ENCODE data around the gene ING2.

The ING2 gene

DNA sequence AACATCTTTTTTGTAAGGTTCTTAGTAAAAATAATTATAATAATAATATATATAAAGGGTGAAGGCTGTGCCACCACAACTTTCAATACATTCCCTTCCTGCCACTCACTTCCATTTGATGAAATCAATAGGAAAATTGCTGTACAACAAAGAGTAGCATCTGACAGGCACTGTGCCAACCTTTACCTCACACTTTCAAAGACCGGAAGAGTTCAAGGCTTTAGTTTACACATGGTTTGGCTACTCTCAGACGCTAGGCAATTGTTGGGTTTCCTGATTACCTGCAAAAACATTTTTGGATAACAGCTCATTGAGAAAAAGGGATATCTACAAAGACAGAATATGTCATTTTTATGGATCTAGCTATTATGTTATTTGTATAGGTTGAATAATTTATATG, 5.5 kb upstream of the ING2 start:
- DNase-seq (ENCODE audit: low spot score): no peak

DNA sequence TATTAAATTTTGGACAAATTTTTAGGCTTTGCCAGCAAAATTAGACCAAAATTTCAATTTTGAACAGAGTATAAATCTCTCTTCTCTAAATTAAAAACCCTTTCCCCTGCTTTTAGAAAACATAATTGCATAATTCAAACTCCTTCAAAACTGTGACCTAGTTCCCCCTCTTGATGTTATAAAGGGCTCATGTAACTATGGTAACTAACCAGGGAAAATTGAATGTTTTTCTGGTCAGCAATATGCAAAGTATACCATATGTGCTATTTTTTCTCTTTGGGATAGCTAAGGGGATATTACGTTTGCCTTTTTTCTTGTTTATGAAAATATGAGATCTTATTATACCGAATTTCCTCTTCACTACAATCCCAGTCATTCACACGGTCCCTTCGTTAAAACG, 5.1 kb upstream of the ING2 start:
- no peak for DNase-seq (ENCODE audit: low spot score)

DNA sequence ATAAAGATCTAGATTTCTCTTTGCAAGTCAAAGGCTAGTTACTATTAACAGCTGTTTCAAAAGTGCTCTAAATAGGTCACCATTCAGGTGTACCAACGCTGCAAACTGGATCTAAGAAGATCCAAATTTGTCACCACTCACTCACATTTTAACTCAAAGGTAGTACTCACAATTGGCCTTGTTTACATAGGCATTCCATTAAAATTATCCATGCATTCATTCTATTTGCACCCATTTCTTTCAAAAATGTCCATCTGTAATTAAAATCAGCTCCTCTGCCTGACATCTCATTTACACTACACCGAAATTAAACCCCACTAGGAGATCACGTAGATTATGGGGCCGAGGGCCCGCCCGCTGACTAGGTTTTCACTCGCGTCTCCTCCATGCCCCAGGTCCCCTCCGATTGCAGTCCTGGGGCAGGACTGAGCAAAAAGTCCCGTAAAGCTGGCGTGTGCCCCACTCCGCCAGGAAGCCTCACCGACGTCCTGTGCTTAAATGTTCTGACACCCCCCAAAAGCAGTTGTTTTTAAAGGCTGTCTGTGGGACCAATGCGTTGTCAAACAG, 1.3 kb upstream of the ING2 start:
- peak; percentile 8 for DNase-seq (ENCODE audit: low spot score)

DNA sequence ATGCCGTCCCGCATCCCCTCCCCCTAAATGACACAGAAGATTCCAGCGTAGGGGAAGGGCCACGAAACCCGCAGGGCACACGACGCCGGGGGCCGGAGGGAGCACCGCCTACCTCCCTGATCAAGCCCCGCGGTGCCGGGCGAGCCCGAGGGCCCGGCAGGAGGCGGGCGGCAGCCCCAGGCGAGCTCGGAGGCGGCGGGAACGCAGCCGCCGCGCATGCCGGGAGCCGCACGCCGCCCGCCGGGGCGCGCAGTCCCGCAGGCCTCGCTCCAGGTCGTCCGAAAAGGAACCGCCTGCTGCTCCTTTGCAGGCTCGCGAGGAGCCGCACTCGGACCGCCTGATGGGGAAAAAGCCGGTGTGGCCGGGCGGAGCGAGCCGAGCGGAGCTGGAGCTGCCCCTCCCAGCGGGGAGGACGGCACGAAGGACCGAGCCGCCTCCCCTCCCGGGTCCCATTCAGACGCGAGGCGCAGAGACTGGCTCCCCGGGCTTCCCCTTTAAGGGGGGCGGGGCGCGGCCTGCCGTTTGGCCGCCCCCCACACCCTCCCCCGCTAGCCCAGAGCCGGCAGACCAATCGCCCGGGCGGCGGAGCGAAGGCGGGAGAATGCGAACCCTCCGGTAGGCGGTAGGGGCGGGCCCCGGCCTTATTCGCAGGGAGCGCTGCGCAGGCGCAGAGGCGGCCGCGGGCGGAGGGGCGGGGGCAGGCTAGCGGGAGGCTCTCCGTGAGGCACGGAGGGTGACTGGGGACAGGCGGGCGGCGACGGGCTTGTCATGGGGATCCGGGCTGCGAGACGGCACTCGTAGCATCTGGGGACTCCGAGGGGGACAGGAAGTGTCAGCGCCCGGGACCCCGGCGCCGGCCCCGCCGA, 561 bp upstream of the ING2 start:
- DNase-seq (ENCODE audit: low spot score): peak; percentile 99

DNA sequence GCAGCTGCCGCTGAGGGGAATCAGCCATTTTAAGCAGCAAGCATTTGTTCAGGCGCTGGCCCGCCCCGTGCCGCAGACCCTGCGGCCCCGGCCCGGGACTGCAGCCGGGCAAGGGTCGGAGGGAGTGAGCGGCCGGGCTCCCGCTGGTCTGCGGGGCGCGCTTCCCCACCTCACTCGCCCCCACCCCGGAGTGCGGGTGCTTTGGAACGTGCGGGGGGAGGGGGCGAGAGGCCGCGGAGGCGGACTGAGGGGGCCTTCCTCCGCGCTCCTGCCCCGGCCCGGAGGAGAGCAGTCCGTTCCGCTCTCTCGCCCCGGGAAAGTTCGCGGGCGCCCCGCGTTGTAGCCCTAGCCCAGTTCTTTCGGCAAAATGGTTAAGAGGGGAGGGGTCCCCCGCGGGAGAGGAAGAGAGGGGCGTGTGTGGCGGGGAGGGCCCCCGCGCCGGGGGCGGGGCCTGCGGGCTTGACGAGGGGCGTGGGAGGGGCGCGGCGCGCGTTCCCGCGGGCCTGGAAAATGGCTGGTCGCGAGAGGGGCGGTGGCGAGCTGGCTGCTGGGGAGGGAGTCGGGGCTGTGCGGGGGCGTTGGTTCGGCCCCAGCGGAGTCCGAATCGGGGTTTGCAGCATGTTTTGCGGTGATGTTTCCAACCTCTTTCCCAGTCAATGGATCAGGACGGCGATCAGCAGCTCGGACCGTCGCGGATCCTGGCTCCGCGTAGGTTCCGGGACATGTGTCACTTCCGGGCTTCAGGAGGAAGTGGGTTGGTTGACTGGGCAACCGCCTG, 942 bp downstream of the ING2 start:
- peak; percentile 82 for DNase-seq (ENCODE audit: low spot score)

DNA sequence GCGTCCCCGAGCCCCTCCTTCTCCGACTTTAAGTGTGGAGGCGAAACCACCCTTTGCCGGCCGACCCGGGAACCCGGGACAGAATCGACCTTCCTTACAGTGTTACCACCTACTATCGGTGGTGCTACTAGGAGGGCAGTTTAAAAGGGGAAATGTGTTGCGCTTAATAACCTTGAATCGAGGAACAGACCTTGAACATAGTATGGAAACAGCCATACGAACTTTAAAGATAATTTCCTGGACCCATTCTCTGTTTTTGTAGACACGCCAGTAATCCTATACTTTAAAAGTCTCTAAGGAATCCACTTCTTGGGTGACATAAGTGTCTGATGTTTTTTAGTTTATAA, 1.5 kb downstream of the ING2 start:
- no peak for DNase-seq (ENCODE audit: low spot score)

DNA sequence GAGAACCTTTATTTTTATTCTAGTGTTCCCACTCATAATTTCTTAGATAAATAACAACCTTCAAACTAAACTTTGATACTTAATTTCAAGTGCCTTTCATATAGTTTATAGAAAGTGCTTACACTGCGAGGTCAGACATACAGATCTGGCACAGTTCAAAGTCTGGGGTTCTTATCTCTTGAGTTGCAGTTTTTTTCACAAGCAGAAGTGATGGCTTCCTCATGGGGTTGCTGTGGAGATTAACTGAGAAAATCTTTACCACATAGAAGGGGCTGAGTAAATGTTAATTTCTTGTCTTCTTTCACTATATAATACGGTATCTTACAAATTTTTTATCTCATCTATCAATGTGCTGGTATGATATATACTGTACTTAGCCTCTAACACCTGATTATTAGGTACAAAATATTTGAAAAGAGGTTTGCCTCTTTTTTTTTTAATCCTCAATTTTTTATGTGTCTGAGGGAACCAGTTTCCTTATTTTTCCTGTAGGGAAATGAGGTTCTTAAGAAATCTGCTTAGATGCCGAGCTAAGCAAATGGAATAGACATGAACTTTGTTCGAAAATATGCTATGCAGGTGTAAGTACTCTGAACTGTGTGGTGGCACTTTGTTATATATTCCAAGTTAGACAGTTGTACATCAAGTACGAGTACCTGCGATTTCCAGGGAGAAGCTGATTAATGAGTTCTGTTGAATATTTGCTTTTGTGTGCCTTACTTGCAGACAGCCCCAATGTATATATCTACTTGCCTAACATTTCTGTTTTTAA, 3.3 kb downstream of the ING2 start:
- DNase-seq (ENCODE audit: low spot score): no peak

DNA sequence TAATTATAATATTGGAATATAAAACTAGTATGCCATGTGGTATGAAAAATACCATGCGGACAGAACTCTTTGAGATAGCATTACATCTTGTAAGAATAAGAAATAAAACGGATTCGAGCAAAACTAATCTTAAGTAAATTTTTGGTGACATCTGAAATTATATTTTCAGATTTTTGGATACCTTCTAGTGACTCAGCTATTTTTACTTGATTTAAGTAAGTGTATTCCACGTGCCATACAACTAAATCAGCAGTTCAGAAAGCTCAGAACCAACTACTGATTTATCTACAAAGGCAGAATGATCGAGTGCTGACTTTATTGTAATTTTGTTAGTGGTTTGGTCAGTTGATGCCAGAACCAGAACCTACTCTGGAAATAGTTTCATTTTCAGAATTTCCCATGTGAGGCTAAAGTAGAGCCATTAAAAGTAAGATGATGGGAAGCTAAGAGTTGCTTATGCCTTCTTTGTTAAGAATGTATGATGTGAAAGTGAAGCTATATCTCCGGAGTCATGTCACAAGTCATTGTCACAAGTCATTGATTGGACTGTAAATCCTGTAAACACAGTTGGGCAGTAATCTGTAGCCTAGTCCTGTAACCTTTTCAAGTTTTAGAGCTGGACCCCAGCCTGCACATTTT, 4.0 kb downstream of the ING2 start:
- no peak for DNase-seq (ENCODE audit: low spot score)

DNA sequence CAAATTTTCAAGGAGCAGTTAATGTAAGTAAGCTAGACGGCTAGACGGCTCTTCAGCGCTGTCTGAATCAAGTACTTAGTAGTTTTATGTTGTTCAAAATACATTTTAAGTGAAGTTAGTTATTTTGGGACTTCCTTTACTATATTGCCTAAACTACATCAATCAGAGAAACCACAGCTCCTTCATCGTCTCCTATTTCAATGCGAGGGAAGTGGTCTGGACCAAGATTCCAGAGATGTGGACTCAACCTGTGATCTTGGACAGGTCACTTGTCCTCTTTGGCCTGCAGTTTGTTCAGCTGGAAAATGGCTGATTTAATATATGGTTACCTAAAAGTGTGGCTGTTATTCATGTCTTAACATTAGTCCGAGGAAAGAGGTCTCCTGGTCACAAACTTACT, 10.6 kb downstream of the ING2 start:
- no peak for DNase-seq (ENCODE audit: low spot score)

DNA sequence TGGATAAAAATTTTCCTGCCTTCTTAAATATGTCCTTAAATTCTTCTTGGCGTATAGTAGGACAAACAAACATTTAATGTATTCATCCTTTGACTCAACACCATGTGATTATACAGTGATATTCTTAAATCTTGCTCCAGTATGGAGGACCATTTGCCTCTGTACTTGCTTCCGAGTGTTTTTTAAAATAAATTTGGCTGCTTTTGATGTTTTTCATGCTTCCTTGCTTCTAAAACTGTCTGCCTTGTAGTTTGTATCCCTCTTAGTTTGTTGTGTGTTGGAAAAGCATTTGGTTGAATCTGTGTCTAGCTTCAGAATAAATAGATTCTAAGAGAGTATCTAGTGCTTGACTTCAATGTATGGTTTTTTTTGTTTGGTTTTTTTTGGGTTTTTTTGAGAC, 12.3 kb downstream of the ING2 start:
- no peak for DNase-seq (ENCODE audit: low spot score)

DNA sequence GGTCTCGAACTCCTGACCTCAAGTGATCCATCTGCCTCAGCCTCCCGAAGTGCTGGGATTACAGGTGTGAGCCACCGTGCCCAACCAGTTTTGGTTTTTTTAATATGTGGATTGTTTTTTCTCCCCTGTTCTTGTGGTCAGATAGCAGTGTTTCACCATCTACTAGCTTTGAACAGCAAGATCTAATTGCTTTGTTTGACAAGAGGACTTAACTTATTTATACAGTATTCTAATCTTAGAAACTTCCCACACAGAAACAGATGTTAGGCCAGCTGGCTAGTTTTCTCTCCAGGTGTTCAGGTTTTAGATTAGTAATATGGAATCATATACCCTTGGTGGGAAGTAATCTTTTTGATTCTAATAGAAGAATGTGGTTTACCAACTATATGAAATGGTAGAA, 12.9 kb downstream of the ING2 start:
- DNase-seq (ENCODE audit: low spot score): no peak

DNA sequence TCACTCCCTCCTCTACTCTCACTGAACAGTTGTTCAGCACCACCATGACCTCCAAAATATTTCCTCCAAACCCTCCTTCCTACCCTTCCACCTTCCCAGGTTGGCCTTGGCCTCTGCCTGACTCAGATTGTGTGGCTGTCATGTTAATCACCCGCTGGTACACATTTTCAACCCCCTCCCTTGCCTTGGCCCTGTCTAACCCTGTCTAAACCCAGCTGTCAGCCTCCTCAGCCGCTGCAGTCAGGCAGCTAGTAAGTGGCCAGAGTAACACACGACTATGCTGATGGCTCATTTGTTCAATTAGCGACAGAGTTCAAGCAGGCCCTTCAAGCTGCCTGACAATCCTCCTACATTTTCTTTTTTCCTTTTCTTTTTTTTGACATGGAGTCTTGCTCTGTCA, 18.0 kb downstream of the ING2 start:
- DNase-seq (ENCODE audit: low spot score): no peak

DNA sequence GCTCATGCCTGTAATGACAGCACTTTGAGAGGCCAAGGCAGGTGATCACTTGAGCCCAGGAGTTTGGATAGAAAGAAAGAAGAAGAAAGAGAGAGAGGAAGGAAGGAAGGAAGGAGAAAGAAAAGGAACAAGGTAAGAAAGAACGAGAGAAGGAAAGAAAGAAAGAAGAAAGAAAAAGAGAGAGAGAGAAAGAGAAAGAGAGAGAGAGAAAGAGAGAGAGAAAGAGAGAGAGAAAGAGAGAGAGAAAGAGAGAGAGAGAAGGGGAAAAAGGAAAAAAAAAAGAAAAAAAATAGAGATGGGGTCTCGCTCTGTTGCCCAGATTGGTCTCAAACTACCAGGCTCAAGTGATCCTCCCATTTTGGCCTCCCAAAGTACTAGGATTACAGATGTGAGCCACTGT, 22.5 kb downstream of the ING2 start:
- DNase-seq (ENCODE audit: low spot score): no peak

DNA sequence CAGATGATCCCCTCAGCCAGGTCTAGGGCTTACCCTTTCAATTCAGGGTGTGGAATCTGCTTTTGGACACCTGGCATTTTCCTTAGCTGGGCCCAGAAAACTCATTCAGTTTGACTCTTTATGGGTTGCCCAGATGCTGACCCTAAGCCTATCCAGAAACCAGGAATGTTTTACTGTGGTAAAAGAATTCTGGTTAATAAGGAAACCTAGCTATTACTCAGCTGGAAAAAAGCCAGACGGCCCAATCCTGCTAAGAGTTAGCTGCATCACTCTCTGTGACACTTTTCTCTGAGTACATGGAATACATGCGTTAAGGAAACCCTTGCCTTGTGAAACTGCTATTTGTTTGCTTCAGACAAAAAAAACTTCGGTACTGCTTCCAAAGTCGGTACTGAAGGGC, 28.0 kb downstream of the ING2 start:
- DNase-seq (ENCODE audit: low spot score): no peak

DNA sequence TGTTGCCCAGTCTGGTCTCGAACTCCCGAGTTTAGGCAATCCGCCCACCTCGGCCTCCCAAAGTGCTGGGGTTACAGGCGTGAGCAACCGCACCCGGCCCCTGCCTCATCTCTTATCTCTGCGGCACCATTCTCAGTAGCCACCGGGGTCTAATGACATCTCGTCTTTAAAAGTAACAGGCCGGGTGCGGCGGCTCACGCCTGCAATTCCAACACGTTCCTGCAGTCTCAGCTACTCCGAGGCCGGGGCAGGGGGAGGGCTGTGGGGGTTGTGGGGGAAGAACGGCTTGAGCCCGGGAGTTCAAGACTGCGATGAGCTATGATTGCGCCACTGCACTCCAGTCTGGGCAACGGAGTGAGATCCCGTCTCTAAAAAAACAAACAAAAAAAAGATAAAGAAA, 28.8 kb downstream of the ING2 start:
- DNase-seq (ENCODE audit: low spot score): no peak

DNA sequence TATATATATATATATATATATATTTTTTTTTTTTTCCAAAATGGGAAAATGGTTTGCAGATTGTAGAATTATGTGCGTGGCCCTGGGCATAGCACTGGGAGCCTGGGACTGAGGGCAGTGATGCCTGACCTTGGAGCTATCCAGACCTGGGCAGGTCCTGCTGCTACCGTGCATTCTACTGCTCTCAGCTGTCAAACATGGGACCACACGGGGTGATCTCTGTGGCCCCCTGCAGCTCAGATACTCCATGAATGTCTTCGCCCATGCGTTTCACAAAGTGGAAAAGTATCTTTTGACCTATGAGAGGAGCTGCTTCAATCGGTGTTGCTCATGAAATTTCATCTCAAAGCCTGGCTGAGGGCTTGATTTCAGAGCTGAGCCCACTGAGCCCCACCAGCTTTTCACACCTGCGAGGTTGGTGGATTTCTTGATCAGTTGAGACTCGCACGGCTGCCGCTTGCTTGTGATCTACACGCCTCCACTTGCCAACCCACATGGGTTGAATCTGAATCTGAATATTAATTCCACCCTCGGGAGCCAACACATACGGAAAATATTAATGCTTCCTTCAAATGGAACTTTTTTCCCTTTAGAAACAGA, 35.7 kb downstream of the ING2 start:
- no peak for DNase-seq (ENCODE audit: low spot score)

DNA sequence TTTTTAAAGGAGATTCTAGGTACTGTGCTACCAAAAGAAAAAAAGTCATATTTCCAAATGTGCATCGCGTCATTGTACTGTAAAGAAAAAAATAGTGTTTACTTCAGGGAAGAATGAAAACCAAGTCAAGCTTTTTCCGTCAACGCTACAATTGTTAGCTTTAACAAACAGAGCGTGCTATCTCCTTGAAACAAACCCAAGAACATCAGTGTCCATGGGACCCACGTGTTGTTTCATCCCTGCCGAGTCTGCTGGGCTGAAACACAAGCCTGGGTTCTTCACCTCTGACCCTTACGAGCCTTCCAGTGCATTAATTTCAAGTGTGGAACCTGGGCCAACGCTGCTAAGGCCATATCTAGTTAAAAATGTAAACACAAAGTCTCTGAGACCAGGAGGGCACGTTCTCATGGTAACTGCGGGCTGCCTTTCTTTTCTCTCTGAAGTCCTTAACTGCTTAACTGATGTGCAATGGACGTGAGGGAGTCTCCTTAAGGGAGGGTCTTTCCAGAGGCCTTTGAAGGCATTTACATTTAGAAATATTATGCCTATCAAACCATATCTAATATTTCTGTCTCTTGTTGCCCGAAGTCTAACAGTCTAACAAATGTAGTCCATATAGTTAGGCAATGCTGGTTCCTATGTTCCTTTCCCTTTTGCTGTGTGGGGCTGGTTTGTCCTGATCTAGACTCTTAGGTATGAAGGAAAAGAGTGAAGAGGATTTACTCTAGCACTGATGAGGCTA, 36.3 kb downstream of the ING2 start:
- DNase-seq (ENCODE audit: low spot score): no peak

DNA sequence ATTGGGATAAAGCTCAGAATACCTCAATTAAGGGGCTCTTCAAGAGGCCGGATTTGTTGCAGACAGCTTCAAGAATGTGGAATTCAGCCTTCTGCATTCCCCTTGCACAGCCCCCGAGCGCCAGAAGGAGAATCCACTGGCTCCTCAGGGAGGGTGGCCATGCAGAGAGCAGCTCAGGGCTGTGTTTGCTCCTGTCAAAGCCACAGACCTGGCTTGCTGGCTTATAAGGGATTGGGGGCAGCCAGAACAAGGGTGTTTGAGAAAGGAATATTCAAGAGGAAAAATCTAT, 36.8 kb downstream of the ING2 start:
- DNase-seq (ENCODE audit: low spot score): no peak

DNA sequence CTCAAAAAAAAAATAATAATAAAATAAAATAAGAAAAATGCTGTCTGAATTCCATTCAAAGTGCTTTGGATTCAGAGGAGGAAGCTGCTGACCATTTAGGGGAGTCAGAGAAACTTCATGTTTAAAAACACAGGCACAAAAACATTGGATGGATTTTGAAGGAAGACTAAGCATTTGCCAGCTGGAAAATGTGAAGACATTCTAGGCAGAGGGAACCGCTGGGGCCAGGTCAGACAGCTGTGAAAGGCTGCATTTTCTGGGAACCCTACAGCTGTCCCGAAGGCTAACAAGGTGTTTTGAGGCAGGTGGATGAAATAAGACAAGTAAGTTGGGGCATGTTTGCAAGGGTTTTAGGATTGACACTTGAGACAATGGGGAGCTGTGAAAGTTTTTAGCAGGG, 38.6 kb downstream of the ING2 start:
- DNase-seq (ENCODE audit: low spot score): no peak

DNA sequence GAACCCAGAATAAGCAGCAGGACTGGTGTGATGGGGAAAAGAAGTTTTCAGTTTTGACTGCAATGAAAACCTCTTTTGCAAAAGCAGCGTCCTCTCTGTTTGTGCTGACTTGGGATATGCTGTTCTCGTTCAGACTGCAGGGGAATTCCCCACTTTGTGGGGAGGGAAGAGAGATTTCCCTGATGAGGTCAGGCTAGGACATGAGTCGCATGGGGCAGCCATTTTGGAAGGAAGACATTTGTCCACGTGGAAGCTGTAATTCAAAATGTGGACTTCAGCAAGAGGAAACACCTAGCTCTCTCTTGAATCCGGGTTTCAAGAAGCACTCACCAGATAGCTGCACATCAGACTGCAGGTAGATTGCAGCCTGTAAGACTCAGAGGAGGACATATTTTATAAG, 39.3 kb downstream of the ING2 start:
- DNase-seq (ENCODE audit: low spot score): no peak

DNA sequence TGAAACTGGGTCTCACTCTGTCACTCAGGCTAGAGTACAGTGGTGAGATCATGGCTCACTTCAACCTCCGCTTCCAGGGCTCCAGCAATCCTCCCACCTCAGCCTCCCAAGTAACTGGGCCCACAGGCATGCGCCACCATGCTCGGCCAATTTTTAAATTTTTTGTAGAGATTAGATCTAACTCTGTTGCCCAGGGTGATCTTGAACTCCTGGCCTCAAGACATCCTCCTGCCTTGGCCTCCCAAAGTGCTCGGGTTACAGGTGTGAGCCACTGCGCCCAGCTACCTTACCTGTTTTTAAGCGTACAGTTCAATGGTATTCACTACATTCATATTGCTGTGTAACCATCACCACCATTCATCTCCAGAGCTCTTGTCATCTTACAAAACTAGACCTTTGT, 41.5 kb downstream of the ING2 start:
- DNase-seq (ENCODE audit: low spot score): no peak

Data from CD4-positive, alpha-beta T cell treated with Interleukin-2 at 100 ng/mL for 4 hours (primary cell).